Liver (tissue), 9 donors: ENCODE data around the gene METTL14. TPM values are rescaled to one million over a fixed set of nuclear protein-coding genes. Genes with fewer than 3 reads are reported as not detected.

ENCODE experiments used
- DNase-seq: peaks from one replicate; pipeline ENCODE4 v3.0.0-alpha.2; 2017; ENCODE audit warnings: low spot score
- H3K27ac ChIP-seq, 2 donors: one replicate each; pipeline ENCODE4 v1.7.0; 2013; ENCODE audit warnings: inconsistent platforms in 2 of 2, low read length in 2 of 2, control low read depth in 1 of 2, low read depth in 1 of 2, mild to moderate bottlenecking in 1 of 2
- H3K27me3 ChIP-seq, 4 donors: one replicate each; pipeline versions ENCODE4 v1.6.1 to v1.7.0; 2013; ENCODE audit warnings: low read length in 3 of 4, inconsistent platforms in 1 of 4, mild to moderate bottlenecking in 1 of 4, moderate library complexity in 1 of 4; ENCODE audit not compliant: control insufficient read depth in 4 of 4, insufficient read depth in 4 of 4
- H3K36me3 ChIP-seq, 4 donors: one replicate each; pipeline versions ENCODE4 v1.6.1 to v1.7.0; 2013; ENCODE audit warnings: low read length in 3 of 4, mild to moderate bottlenecking in 3 of 4, low read depth in 1 of 4, moderate library complexity in 1 of 4; ENCODE audit not compliant: control insufficient read depth in 4 of 4, insufficient read depth in 3 of 4
- H3K4me1 ChIP-seq, 4 donors: one replicate each; pipeline versions ENCODE4 v1.6.1 to v1.7.0; 2013; ENCODE audit warnings: low read length in 3 of 4, mild to moderate bottlenecking in 3 of 4, moderate library complexity in 1 of 4; ENCODE audit not compliant: control insufficient read depth in 4 of 4, insufficient read depth in 4 of 4
- H3K4me3 ChIP-seq, 3 donors: one replicate each; pipeline versions ENCODE4 v1.6.1 to v1.7.0; 2013; ENCODE audit warnings: low read length in 3 of 3, control low read depth in 1 of 3, low read depth in 1 of 3, mild to moderate bottlenecking in 1 of 3
- H3K9ac ChIP-seq, 2 donors: one replicate each; pipeline ENCODE4 v1.7.0; 2013; ENCODE audit warnings: low read length in 2 of 2, mild to moderate bottlenecking in 2 of 2, moderate library complexity in 2 of 2, control low read depth in 1 of 2, low read depth in 1 of 2
- H3K9me3 ChIP-seq, 4 donors: one replicate each; pipeline versions ENCODE4 v1.6.1 to v1.7.0; 2013; ENCODE audit warnings: low read length in 3 of 4; ENCODE audit not compliant: control insufficient read depth in 4 of 4
- ATF3 ChIP-seq: IDR thresholded peaks from 2 replicates; pipeline ENCODE4 v1.6.1; 2016; ENCODE audit warnings: antibody characterized with exemption
- CTCF ChIP-seq: fragments of 150-350 bp; IDR thresholded peaks from 2 replicates; pipeline ENCODE4 v1.5.1; 2017; ENCODE audit warnings: improper control_type of control experiment, low read depth, low read length; ENCODE audit not compliant: missing input control
- EGR1 ChIP-seq, 2 donors: IDR thresholded peaks; 2 replicates each; pipeline ENCODE4 v1.6.1; 2016 to 2018; ENCODE audit warnings: antibody characterized with exemption in 2 of 2, low read depth in 2 of 2
- FOXA1 ChIP-seq: IDR thresholded peaks from 2 replicates; pipeline ENCODE4 v1.6.1; 2016; ENCODE audit warnings: antibody characterized with exemption
- FOXA2 ChIP-seq: IDR thresholded peaks from 2 replicates; pipeline ENCODE4 v1.6.1; 2016; ENCODE audit warnings: antibody characterized with exemption
- GABPA ChIP-seq, 2 donors: IDR thresholded peaks in 1 of 2; conservative IDR thresholded peaks in 1 of 2; 2 replicates each; pipeline ENCODE4 v1.6.1; 2016; ENCODE audit warnings: antibody characterized with exemption in 2 of 2, mild to moderate bottlenecking in 1 of 2, moderate library complexity in 1 of 2
- HNF4A ChIP-seq, 2 donors: conservative IDR thresholded peaks; 2 replicates each; pipeline ENCODE4 v1.6.1; 2016; ENCODE audit warnings: antibody characterized with exemption in 2 of 2, mild to moderate bottlenecking in 2 of 2
- HNF4G ChIP-seq: IDR thresholded peaks from 2 replicates; pipeline ENCODE4 v1.6.1; 2016; ENCODE audit warnings: antibody characterized with exemption
- JUND ChIP-seq, 2 donors: IDR thresholded peaks; 2 replicates each; pipeline ENCODE4 v1.6.1; 2016; ENCODE audit warnings: antibody characterized with exemption in 2 of 2
- MAX ChIP-seq: IDR thresholded peaks from 2 replicates; pipeline ENCODE4 v1.6.1; 2016; ENCODE audit warnings: antibody characterized with exemption
- NR2F2 ChIP-seq: IDR thresholded peaks from 2 replicates; pipeline ENCODE4 v1.6.1; 2016; ENCODE audit warnings: antibody characterized with exemption
- RAD21 ChIP-seq, 2 donors: IDR thresholded peaks; 2 replicates each; pipeline ENCODE4 v1.6.1; 2016; ENCODE audit warnings: antibody characterized with exemption in 2 of 2, mild to moderate bottlenecking in 2 of 2
- REST ChIP-seq: IDR thresholded peaks from 2 replicates; pipeline ENCODE4 v1.6.1; 2016; ENCODE audit warnings: antibody characterized with exemption, mild to moderate bottlenecking
- RXRA ChIP-seq, 2 donors: IDR thresholded peaks; 2 replicates each; pipeline ENCODE4 v1.6.1; 2017 to 2018; ENCODE audit warnings: antibody characterized with exemption in 2 of 2, mild to moderate bottlenecking in 1 of 2
- SP1 ChIP-seq: IDR thresholded peaks from 2 replicates; pipeline ENCODE4 v1.6.1; 2018; ENCODE audit warnings: antibody characterized with exemption, mild to moderate bottlenecking
- TAF1 ChIP-seq: conservative IDR thresholded peaks from 2 replicates; pipeline ENCODE4 v1.6.1; 2016; ENCODE audit warnings: antibody characterized with exemption, mild to moderate bottlenecking
- YY1 ChIP-seq: IDR thresholded peaks from 2 replicates; pipeline ENCODE4 v1.6.1; 2016; ENCODE audit warnings: antibody characterized with exemption, mild to moderate bottlenecking
- ZBTB33 ChIP-seq: IDR thresholded peaks from 2 replicates; pipeline ENCODE4 v1.6.1; 2016; ENCODE audit warnings: antibody characterized with exemption
- WGBS: extraction: QIAGEN DNeasy Blood & Tissue Kit; methylation state at CpG from one replicate; pipeline ENCODE4 v1.1.7; 2013; 5-methylcytosine and 5-hydroxymethylcytosine counted together
- polyA plus RNA-seq, 2 donors: library from polyadenylated mRNA; stranded (reverse) in 1 of 2; unstranded in 1 of 2; fragments of 200-250 nt in 1 of 2; fragments of >200 nt in 1 of 2; fragmentation: Nextera tagmentation in 1 of 2; extraction: Ambion mirVana in 1 of 2; gene quantifications; one replicate each; pipeline versions ENCODE4 v1.2.1 to v1.2.3, GENCODE V29; 2013 to 2015
- total RNA-seq, 2 donors: library from RNA; depleted of rRNA; stranded (reverse); fragments of >200 nt; gene quantifications; one replicate each; pipeline ENCODE4 v1.2.3, GENCODE V29; 2014
- donor health status: healthy.
- donor health status: healthy.
- donor health status: healthy.
- donor health status: healthy.
- donor health status: healthy.

Gene METTL14
- total and polyA plus RNA-seq, 4 donors = 8.2 to 25.5 (median 16.7) TPM

- no peak for TF ChIP-seq HNF4G
- no peak for TF ChIP-seq JUND (IDR thresholded peaks at IDR 0.05)
- no peak for TF ChIP-seq YY1
- TF ChIP-seq NR2F2 = no peak
- no peak for TF ChIP-seq TAF1
- no peak for TF ChIP-seq EGR1 (IDR thresholded peaks at IDR 0.05; ENCODE audit: low read depth in 2 of 2)
- no peak for DNase-seq
- Histone ChIP-seq H3K9me3 (no peaks in the 10 kb centered on the region), H3K4me3 (no peak overlapping the region), H3K9ac (no peak overlapping the region), H3K27me3 (no peaks in the 10 kb centered on the region), H3K27ac (peak overlapping the region in 1 of 2 donors; percentile 26), H3K4me1 (peaks cover 2 to 51% (median 33%) of the 10 kb centered on the region in 4 donors), H3K36me3 (peaks cover 0 to 4% (median 3%) of the 10 kb centered on the region in 4 donors)
- WGBS = 34% methylated on average over 5 of the region's 5 CpGs
Measured at GRCh38 chr4:118758293-118758692, 73.1 kb downstream of the METTL14 start.

- WGBS = 76% methylated on average over 2 of the region's 2 CpGs
Measured at GRCh38 chr4:118759481-118759880, 74.3 kb downstream of the METTL14 start.

More at GRCh38 chr4:118759481-118759880, 74.3 kb downstream of the METTL14 start:
- H3K9me3 ChIP-seq = no peaks in the 10 kb centered on the region
- peaks cover 0 to 52% (median 35%) of the 10 kb centered on the region in 4 donors for H3K4me1 ChIP-seq
- H3K4me3 ChIP-seq = no peak overlapping the region
- H3K9ac ChIP-seq = no peak overlapping the region
- peaks cover 3 to 14% (median 9%) of the 10 kb centered on the region in 4 donors for H3K36me3 ChIP-seq
- H3K27me3 ChIP-seq = no peaks in the 10 kb centered on the region
- no peak for DNase-seq
- peak overlapping the region; percentile 1 to 19 for H3K27ac ChIP-seq
- TF ChIP-seq NR2F2 = no peak
- no peak for TF ChIP-seq YY1
- TF ChIP-seq RAD21 (IDR thresholded peaks at IDR 0.05) = no peak
- TF ChIP-seq RXRA (IDR thresholded peaks at IDR 0.05) = no peak
- no peak for TF ChIP-seq CTCF
- TF ChIP-seq ZBTB33 = no peak
- no peak for TF ChIP-seq HNF4A (conservative IDR thresholded peaks at IDR 0.05)
- TF ChIP-seq FOXA1 = no peak
- no peak for TF ChIP-seq JUND (IDR thresholded peaks at IDR 0.05)
- no peak for TF ChIP-seq SP1
- no peak for TF ChIP-seq ATF3
- no peak for TF ChIP-seq REST
- TF ChIP-seq FOXA2 = no peak
- no peak for TF ChIP-seq TAF1
- TF ChIP-seq HNF4G = no peak
- no peak for TF ChIP-seq EGR1 (IDR thresholded peaks at IDR 0.05; ENCODE audit: low read depth in 2 of 2)
- TF ChIP-seq GABPA (IDR thresholded peaks at IDR 0.05 in 1 of 2, conservative IDR thresholded peaks at IDR 0.05 in 1 of 2) = no peak
- no peak for TF ChIP-seq MAX
